ENCODE measurements around the gene SPEM1. TPM values are rescaled to one million over a fixed set of nuclear protein-coding genes. Genes with fewer than 3 reads are reported as not detected.

Gene SPEM1
- total and polyA plus RNA-seq, 2 donors (not counting 1 experiment from before 2014, with no cell fraction given) = not detected

DNA sequence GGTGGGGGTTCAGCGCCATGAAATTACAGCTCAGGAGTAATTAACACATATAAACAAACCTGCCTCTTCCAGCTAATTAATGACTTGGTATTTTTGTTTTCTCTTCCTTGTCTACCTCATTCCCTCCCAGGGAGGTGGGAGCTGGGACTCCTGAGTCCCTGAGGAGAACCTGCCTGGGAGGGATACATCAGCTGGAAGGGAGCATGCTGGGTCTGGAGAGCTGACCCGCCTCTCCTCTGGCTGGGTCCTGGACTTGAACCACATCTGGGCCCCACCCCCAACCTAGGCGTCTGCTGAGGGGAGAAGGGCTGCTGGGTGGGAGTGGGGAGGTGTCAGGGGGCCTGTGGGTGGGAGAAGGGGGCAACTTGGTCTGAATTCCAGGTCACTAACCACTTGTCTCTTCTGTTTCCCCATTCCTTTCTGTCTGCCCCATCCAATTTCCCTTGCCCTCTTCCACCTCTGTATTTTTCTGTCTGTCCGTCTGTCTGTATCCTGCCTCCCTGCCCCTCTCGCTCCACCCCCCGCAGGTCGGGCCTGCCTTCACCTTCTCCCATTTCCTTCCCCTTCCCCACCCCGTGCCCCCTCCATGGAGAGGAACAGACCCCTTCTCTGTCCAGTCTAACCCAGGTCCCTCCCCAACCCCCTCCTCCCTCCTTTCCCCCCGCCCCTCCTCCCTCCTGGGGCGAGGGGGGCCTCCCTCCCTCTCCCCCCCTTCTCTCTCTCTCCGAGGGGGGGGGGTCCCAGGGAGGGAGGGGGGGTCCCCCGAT lies 12.5 kb upstream of the SPEM1 start, which contains the start of gene NLGN2:
NLGN2 (plus strand) TSS at position 361 of the 767 bp plus-strand sequence. CDS start 411 bp downstream, outside the sequence.
- H3K27me3 Mint-ChIP-seq = peaks cover 30% of the 10 kb centered on the region
- ATAC-seq (ENCODE audit: low read depth) (no peak), DNase-seq (no peak)
- H3K27me3 ChIP-seq (replicated peaks in 1 of 4; ENCODE audit: control extremely low read depth in 1 of 4, control insufficient read depth in 3 of 4, insufficient read depth in 4 of 4, low read length in 3 of 4) = peaks cover 0 to 33% (median 4%) of the 10 kb centered on the region in 4 experiments
- H3K27ac ChIP-seq (ENCODE audit: low read length in 2 of 2) = no peak within 1 kb of the TSS
- peak within 1 kb of the TSS; percentile 65 for H3K4me2 ChIP-seq (replicated peaks; ENCODE audit: low read depth, low read length, poor library complexity, severe bottlenecking)
- CTCF ChIA-PET = interaction anchor here (1.1 to 1.2 kb wide), 3 partner anchors 29 to 153 kb away, joined by 3 read pairs; no protein-coding TSS in a partner anchor
- WGBS (ENCODE audit: insufficient coverage) = 46% methylated on average over 5 of the region's 12 CpGs
- POLR2A ChIA-PET = no interaction called here
- no peaks in the 10 kb centered on the region for H4K20me1 ChIP-seq (ENCODE audit: control insufficient read depth, insufficient read depth, low read length, poor library complexity, severe bottlenecking)
- H3K36me3 ChIP-seq (replicated peaks in 1 of 2; ENCODE audit: control extremely low read depth in 1 of 2, control insufficient read depth in 1 of 2, extremely low read depth in 1 of 2, insufficient read depth in 2 of 2, low read length in 1 of 2) = no peaks in the 10 kb centered on the region
- H3K4me1 Mint-ChIP-seq = peaks cover 23% of the 10 kb centered on the region
- TF ChIP-seq, protein P1, sequence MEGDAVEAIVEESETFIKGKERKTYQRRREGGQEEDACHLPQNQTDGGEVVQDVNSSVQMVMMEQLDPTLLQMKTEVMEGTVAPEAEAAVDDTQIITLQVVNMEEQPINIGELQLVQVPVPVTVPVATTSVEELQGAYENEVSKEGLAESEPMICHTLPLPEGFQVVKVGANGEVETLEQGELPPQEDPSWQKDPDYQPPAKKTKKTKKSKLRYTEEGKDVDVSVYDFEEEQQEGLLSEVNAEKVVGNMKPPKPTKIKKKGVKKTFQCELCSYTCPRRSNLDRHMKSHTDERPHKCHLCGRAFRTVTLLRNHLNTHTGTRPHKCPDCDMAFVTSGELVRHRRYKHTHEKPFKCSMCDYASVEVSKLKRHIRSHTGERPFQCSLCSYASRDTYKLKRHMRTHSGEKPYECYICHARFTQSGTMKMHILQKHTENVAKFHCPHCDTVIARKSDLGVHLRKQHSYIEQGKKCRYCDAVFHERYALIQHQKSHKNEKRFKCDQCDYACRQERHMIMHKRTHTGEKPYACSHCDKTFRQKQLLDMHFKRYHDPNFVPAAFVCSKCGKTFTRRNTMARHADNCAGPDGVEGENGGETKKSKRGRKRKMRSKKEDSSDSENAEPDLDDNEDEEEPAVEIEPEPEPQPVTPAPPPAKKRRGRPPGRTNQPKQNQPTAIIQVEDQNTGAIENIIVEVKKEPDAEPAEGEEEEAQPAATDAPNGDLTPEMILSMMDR (IDR thresholded peaks at IDR 0.05) = no peak
- TF ChIP-seq EZH2 (IDR thresholded peaks at IDR 0.05; ENCODE audit: borderline replicate concordance, insufficient read depth, low read depth, low read length, poor library complexity, severe bottlenecking) = no peak
- no peak within 1 kb of the TSS for H3K4me3 ChIP-seq (ENCODE audit: control extremely low read depth in 1 of 5, extremely low read depth in 1 of 5, insufficient read depth in 1 of 5, low read depth in 2 of 5, low read length in 4 of 5)
- no peaks in the 10 kb centered on the region for H3K9me3 Mint-ChIP-seq (ENCODE audit: insufficient read depth)
- no peak within 1 kb of the TSS for H3K9ac ChIP-seq (ENCODE audit: low read length)
- intact Hi-C loops (cut with micrococcal nuclease) = no loop called here
- peaks cover 0 to 4% (median 0%) of the 10 kb centered on the region in 3 donors for H3K9me3 ChIP-seq (ENCODE audit: control extremely low read depth in 1 of 3, control insufficient read depth in 2 of 3, insufficient read depth in 1 of 3, low read length in 2 of 3)
- H3K4me1 ChIP-seq (ENCODE audit: control insufficient read depth in 2 of 2, insufficient read depth in 2 of 2, low read length in 2 of 2) = peaks cover 17 to 20% of the 10 kb centered on the region in 2 donors
- H3K27ac Mint-ChIP-seq = no peak within 1 kb of the TSS
- peaks cover 6% of the 10 kb centered on the region for H3K79me2 ChIP-seq (ENCODE audit: control insufficient read depth, insufficient read depth, low read length)
- peak within 1 kb of the TSS; percentile 33 for H2AFZ ChIP-seq (ENCODE audit: insufficient read depth, low read depth, low read length, poor library complexity, severe bottlenecking)
- peak within 1 kb of the TSS; percentile 53 for H3K4me3 Mint-ChIP-seq

DNA sequence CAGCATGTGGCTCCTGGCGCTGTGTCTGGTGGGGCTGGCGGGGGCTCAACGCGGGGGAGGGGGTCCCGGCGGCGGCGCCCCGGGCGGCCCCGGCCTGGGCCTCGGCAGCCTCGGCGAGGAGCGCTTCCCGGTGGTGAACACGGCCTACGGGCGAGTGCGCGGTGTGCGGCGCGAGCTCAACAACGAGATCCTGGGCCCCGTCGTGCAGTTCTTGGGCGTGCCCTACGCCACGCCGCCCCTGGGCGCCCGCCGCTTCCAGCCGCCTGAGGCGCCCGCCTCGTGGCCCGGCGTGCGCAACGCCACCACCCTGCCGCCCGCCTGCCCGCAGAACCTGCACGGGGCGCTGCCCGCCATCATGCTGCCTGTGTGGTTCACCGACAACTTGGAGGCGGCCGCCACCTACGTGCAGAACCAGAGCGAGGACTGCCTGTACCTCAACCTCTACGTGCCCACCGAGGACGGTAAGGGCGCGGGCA lies 11.8 kb upstream of the SPEM1 start:
- no peaks in the 10 kb centered on the region for H3K9me3 Mint-ChIP-seq (ENCODE audit: insufficient read depth)
- peaks cover 32% of the 10 kb centered on the region for H3K27me3 Mint-ChIP-seq
- ChIA-PET POLR2A (no interaction called here), CTCF (interaction anchor here (1.1 to 1.2 kb wide), 2 partner anchors 28 to 152 kb away, joined by 3 read pairs; no protein-coding TSS in a partner anchor)
- H2AFZ ChIP-seq (ENCODE audit: insufficient read depth, low read depth, low read length, poor library complexity, severe bottlenecking) = peak overlapping the region; percentile 33
- TF ChIP-seq, protein P1 (IDR thresholded peaks at IDR 0.05) = no peak
- TF ChIP-seq EZH2 (IDR thresholded peaks at IDR 0.05; ENCODE audit: borderline replicate concordance, insufficient read depth, low read depth, low read length, poor library complexity, severe bottlenecking) = no peak
- H3K9me3 ChIP-seq (ENCODE audit: control extremely low read depth in 1 of 3, control insufficient read depth in 2 of 3, insufficient read depth in 1 of 3, low read length in 2 of 3) = peaks cover 0 to 4% (median 0%) of the 10 kb centered on the region in 3 donors
- peak overlapping the region; percentile 53 for H3K4me3 Mint-ChIP-seq
- no peak overlapping the region for H3K27ac ChIP-seq (ENCODE audit: low read length in 2 of 2)
- H3K79me2 ChIP-seq (ENCODE audit: control insufficient read depth, insufficient read depth, low read length) = no peaks in the 10 kb centered on the region
- peaks cover 0 to 33% (median 4%) of the 10 kb centered on the region in 4 experiments for H3K27me3 ChIP-seq (replicated peaks in 1 of 4; ENCODE audit: control extremely low read depth in 1 of 4, control insufficient read depth in 3 of 4, insufficient read depth in 4 of 4, low read length in 3 of 4)
- peak overlapping the region; percentile 65 for H3K4me2 ChIP-seq (replicated peaks; ENCODE audit: low read depth, low read length, poor library complexity, severe bottlenecking)
- no peak overlapping the region for H3K9ac ChIP-seq (ENCODE audit: low read length)
- intact Hi-C loops (cut with micrococcal nuclease) = no loop called here
- H3K4me1 Mint-ChIP-seq = peaks cover 16% of the 10 kb centered on the region
- H3K27ac Mint-ChIP-seq = no peak overlapping the region
- 56% methylated on average over 58 of the region's 58 CpGs for whole genome bisulfite sequencing (ENCODE audit: insufficient coverage)
- H3K4me3 ChIP-seq (ENCODE audit: control extremely low read depth in 1 of 5, extremely low read depth in 1 of 5, insufficient read depth in 1 of 5, low read depth in 2 of 5, low read length in 4 of 5) = no peak overlapping the region
- H3K4me1 ChIP-seq (ENCODE audit: control insufficient read depth in 2 of 2, insufficient read depth in 2 of 2, low read length in 2 of 2) = peaks cover 11 to 14% of the 10 kb centered on the region in 2 donors
- DNase-seq = peak; percentile 42
- ATAC-seq (ENCODE audit: low read depth) = no peak
- H4K20me1 ChIP-seq (ENCODE audit: control insufficient read depth, insufficient read depth, low read length, poor library complexity, severe bottlenecking) = no peaks in the 10 kb centered on the region
- no peaks in the 10 kb centered on the region for H3K36me3 ChIP-seq (replicated peaks in 1 of 2; ENCODE audit: control extremely low read depth in 1 of 2, control insufficient read depth in 1 of 2, extremely low read depth in 1 of 2, insufficient read depth in 2 of 2, low read length in 1 of 2)

Data from B cell (primary cell).